Right atrium auricular region (tissue), 2 donors: ENCODE results near the gene PPP1R12C. TPM values are rescaled to one million over a fixed set of nuclear protein-coding genes. Genes with fewer than 3 reads are reported as not detected.

ENCODE experiments used
- DNase-seq: peaks from one replicate; pipeline ENCODE4 v3.0.0-alpha.2; 2019; ENCODE audit warnings: low spot score
- H3K27ac ChIP-seq, 2 donors: fragments of 200-600 bp; sonication (generic); 1 replicate in 1 of 2; 2 replicates in 1 of 2; pipeline ENCODE4 v1.5.1; 2016 to 2019
- H3K27me3 ChIP-seq, 2 donors: fragments of 200-600 bp; sonication (generic); one replicate each; pipeline versions ENCODE4 v1.5.1 to v1.6.0; 2017 to 2019
- H3K36me3 ChIP-seq: fragments of 200-600 bp; sonication (generic); one replicate; pipeline ENCODE4 v1.5.1; 2016
- H3K4me1 ChIP-seq, 2 donors: fragments of 200-600 bp; sonication (generic); one replicate each; pipeline versions ENCODE4 v1.5.1 to v1.6.0; 2017 to 2019
- H3K4me3 ChIP-seq, 2 donors: fragments of 200-600 bp; sonication (generic); 1 replicate in 1 of 2; 2 replicates in 1 of 2; pipeline ENCODE4 v1.5.1; 2017 to 2019; ENCODE audit warnings: mild to moderate bottlenecking in 1 of 2, moderate library complexity in 1 of 2
- H3K9me3 ChIP-seq, 2 donors: fragments of 200-600 bp; sonication (generic); one replicate each; pipeline ENCODE4 v1.5.1; 2019
- total RNA-seq, 2 donors: library from RNA; depleted of rRNA; stranded (reverse); fragments of >200 nt; gene quantifications; one replicate each; pipeline ENCODE4 v1.1.0, GENCODE V29; 2016
- TF ChIP-seq, protein P1 (sequence below), 2 donors: fragments of 200-600 bp; sonication (generic); IDR thresholded peaks; one replicate each; pipeline ENCODE4 v1.5.1; 2019; ENCODE audit warnings: antibody characterized with exemption in 2 of 2

Gene PPP1R12C
- total RNA-seq, 2 donors from 2014 or later: 98.9 to 205 TPM

DNA sequence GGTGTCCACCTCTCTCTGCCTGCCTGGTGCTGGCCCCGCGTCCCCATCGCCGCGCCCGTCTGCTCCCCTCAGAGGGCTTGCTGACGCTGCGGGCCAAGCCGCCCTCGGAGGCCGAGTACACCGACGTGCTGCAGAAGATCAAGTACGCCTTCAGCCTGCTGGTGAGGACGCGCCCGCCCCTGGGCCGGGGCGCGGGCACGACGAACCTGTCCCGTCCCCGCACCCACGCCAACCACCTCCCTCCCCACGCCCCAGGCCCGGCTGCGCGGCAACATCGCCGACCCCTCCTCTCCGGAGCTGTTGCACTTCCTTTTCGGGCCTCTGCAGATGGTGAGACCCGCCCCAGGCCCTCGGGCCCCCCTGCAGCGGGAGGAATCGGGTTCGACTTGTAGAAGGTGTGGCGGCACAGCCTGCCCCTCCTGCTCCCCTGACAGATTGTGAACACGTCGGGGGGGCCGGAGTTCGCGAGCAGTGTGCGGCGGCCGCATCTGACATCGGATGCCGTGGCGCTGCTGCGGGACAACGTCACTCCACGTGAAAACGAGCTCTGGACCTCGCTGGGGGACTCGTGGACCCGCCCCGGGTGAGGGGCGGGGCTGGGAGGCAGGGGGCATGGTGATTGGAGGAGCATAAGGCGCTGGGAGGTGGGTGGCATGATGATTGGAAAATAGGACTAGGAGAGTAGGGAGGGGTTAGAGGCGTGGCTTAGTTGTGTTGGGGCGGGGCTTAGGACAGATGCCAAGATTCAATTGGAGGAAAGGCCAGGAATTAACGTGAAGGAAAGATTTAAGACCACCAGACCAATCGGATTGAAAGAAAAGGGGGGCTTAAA lies 35.2 kb downstream of the PPP1R12C start:
- H3K4me3 ChIP-seq: peak overlapping the region; percentile 5 to 58
- DNase-seq: no peak
- H3K9me3 ChIP-seq: no peaks in the 10 kb centered on the region
- H3K27ac ChIP-seq: no peak overlapping the region
- H3K4me1 ChIP-seq: peaks cover 0 to 44% of the 10 kb centered on the region in 2 donors
- peaks cover 20 to 52% of the 10 kb centered on the region in 2 donors for H3K27me3 ChIP-seq
- TF ChIP-seq, protein P1, sequence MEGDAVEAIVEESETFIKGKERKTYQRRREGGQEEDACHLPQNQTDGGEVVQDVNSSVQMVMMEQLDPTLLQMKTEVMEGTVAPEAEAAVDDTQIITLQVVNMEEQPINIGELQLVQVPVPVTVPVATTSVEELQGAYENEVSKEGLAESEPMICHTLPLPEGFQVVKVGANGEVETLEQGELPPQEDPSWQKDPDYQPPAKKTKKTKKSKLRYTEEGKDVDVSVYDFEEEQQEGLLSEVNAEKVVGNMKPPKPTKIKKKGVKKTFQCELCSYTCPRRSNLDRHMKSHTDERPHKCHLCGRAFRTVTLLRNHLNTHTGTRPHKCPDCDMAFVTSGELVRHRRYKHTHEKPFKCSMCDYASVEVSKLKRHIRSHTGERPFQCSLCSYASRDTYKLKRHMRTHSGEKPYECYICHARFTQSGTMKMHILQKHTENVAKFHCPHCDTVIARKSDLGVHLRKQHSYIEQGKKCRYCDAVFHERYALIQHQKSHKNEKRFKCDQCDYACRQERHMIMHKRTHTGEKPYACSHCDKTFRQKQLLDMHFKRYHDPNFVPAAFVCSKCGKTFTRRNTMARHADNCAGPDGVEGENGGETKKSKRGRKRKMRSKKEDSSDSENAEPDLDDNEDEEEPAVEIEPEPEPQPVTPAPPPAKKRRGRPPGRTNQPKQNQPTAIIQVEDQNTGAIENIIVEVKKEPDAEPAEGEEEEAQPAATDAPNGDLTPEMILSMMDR (IDR thresholded peaks at IDR 0.05): no peak
- no peaks in the 10 kb centered on the region for H3K36me3 ChIP-seq

DNA sequence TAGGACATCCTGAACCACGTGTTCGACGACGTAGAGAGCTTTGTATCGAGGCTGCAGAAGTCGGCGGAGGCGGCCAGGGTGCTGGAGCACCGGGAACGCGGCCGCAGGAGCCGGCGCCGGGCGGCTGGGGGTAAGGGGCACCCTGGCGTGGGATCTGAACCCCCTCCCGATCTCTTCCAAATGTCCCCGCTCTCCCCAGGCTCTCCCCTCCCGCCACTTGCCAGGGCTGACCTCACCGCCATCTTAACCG lies 35.7 kb downstream of the PPP1R12C start:
- Histone ChIP-seq H3K9me3 (no peaks in the 10 kb centered on the region), H3K27ac (no peak overlapping the region), H3K27me3 (peaks cover 20 to 52% of the 10 kb centered on the region in 2 donors), H3K4me1 (peaks cover 0 to 38% of the 10 kb centered on the region in 2 donors), H3K36me3 (no peaks in the 10 kb centered on the region), H3K4me3 (peak overlapping the region; percentile 5 to 58)
- no peak for DNase-seq
- TF ChIP-seq, protein P1 (IDR thresholded peaks at IDR 0.05): no peak

DNA sequence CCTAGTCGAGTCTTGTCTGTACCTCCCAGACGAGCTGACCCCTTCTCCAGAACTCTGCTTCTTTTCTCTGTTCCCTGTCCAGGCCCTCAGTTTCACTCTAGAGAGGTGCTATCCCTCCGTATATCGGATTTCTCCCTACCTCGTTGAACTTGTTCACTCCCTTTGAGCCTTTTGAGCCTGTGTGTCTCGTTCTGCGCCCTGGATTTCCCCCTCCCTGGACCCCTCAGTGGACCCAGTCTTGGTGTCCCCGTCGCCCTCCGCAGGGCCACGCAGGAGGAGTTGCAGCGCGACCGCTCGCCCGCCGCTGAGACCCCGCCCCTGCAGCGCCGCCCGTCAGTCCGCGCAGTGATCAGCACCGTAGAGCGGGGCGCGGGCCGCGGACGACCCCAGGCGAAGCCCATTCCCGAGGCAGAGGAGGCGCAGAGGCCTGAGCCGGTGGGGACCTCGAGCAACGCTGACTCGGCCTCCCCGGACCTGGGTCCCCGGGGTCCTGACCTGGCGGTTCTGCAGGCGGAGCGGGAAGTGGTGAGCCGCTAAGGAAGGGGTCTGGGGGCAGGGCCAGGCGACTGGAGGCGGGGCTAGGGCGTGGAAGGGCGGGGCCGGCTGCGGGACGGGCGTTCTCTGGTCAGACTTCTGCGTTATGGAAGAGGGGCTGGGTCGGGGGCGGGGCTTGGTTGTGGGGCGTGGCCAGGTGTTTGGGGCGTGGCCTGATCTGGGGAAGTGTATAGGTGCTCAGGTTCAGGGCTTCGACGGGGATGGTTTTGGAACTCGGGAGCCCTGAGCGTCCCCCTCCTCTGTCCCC lies 36.3 kb downstream of the PPP1R12C start:
- no peaks in the 10 kb centered on the region for H3K36me3 ChIP-seq
- H3K27me3 ChIP-seq: peaks cover 20 to 52% of the 10 kb centered on the region in 2 donors
- TF ChIP-seq, protein P1 (IDR thresholded peaks at IDR 0.05): no peak
- peak overlapping the region; percentile 34 to 58 for H3K4me3 ChIP-seq
- H3K4me1 ChIP-seq: peaks cover 0 to 33% of the 10 kb centered on the region in 2 donors
- H3K9me3 ChIP-seq: no peaks in the 10 kb centered on the region
- DNase-seq: no peak
- no peak overlapping the region for H3K27ac ChIP-seq

DNA sequence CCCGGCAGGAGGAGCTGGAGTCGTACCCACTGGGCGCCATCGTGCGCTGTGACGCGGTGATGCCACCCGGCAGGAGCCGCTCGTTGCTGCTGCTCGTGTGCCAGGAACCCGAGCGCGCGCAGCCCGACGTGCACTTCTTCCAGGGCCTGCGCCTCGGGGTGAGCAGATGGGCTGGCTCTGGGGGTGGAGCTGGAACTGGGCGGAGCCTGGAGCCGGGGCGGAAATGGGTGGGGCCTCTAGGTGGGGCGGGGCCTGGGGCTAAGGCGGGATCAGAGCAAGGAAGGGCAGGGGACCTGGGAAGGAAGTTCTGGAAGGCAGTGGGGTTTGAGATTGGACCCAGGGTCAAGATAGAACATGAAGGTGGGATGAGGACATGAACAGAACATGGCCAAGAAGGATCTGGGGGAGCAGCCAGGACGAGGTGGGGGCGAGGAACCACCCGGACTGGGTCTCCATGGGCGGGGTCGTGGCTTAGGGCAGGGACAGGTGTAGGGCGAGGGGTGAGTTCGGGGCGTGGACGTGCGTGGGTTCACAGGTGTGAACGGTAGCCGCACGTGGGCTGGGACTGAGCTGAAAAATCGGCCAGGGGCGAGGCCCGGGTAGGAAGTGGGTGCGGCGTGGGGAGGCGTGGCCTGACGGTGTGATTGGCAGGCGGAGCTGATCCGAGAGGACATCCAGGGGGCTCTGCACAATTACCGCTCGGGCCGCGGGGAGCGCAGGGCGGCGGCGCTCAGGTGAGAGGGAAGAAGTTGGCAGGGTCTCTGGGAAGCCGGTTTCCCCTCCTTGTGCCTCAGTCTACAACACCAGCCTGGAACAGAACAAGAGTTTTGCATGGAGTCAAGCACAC lies 37.1 kb downstream of the PPP1R12C start:
- Histone ChIP-seq H3K9me3 (no peaks in the 10 kb centered on the region), H3K4me1 (peaks cover 0 to 30% of the 10 kb centered on the region in 2 donors), H3K36me3 (no peaks in the 10 kb centered on the region), H3K27me3 (peaks cover 17 to 52% of the 10 kb centered on the region in 2 donors), H3K27ac (no peak overlapping the region), H3K4me3 (peak overlapping the region; percentile 34 to 58)
- TF ChIP-seq, protein P1 (IDR thresholded peaks at IDR 0.05): no peak
- no peak for DNase-seq

DNA sequence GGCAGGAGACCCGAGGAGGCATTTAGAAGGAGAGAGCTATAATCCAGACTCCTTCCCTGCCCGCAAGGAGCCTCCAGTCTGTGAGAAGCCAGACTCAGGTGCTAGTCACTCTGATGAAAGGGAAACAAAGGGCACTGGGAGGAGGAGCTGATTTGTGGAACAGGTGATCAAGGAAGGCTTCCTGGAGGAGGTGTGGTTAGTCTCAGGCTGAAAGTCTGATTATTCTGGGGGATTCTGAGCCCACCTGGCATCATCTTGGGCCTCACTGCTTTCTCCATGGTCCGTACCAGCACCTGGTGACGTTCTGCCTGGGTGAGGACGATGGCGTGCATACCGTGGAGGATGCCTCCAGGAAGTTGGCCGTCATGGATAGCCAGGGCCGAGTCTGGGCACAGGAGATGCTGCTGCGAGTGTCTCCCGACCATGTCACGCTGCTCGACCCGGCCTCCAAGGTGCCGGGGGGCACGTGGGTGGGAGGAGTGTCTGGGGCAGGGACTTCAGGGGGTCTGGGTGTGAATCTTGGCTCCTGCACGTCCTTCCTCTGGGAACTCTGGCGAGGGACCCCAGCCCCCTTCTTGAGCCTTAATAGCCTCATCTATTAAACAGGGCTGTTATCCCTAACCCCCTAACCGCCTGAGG lies 37.9 kb downstream of the PPP1R12C start:
- H3K4me3 ChIP-seq: peak overlapping the region in 1 of 2 donors; percentile 58
- TF ChIP-seq, protein P1 (IDR thresholded peaks at IDR 0.05): no peak

More for the DNA sequence above, 37.9 kb downstream of the PPP1R12C start:
- DNase-seq: no peak
- H3K9me3 ChIP-seq: no peaks in the 10 kb centered on the region
- H3K27me3 ChIP-seq: peaks cover 17 to 47% of the 10 kb centered on the region in 2 donors
- no peaks in the 10 kb centered on the region for H3K36me3 ChIP-seq
- no peak overlapping the region for H3K27ac ChIP-seq
- H3K4me1 ChIP-seq: peaks cover 0 to 30% of the 10 kb centered on the region in 2 donors
